Stimulated activated CD4-positive, alpha-beta T cell treated with anti-CD3 and anti-CD28 coated beads, Interleukin-1b, Interleukin-23, amount 100 ng/mL, for 4 hours (primary cell): ENCODE data around the gene ENOX1.
"Not testable (repeated sequence)": the region's sequence is repeated elsewhere in the genome, so short reads cannot be mapped to it uniquely, and the experiment has no call there.

Source experiments
- DNase-seq, 2 donors: peaks; one replicate each; pipeline ENCODE4 v3.0.0-alpha.2; 2020; ENCODE audit warnings: low read depth in 2 of 2

Gene ENOX1

DNA sequence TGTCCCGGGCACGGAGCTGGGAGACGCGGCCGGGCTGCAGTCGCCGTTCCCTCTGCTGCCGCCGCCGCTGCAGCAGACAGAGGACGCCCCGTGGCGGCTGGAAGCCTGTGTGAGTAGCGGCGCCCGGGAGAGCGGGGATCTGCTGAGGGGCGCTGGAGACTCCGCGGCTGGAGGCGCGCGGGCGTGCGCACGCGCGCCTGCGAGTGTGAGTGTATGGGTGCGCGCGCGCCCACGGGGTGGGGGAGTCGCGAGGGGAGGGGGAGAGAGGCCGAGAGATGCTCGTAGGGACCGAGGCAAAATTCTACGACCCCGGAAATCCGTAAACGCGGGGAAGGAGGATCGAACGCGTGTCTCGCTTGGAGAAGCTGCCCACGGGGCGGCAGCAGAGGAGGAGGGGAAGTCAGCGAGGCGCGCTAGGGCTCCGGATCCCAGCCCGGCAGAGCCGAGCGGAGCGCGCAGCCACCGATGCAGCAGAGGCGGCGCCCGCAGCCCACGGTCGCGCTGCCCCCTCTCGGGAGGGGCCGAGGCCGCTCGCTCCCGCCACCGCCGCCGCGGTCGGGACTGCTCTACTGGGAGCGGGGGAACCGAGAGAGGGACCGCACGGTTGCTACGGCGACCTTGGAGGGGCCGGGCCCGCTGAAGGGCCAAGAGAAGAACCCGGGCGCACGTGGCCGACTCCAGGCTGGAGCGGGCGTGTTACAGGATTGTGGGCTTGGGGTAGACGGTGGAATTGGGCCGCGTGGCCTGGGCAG lies at the start of gene ENOX1:
ENOX1 (minus strand) TSS at position 207 of the 752 bp plus-strand sequence.
- DNase-seq, result peak in 1 of 2 donors; percentile 26

GRCh38 chr13:43835701-43836100 lies 48.9 kb upstream of the ENOX1 start:
- no peak for DNase-seq

GRCh38 chr13:43831088-43831487 lies 44.3 kb upstream of the ENOX1 start:
- DNase-seq, result no peak

GRCh38 chr13:43830497-43830881 lies 43.7 kb upstream of the ENOX1 start:
- DNase-seq, result no peak

GRCh38 chr13:43824656-43825055 lies 37.9 kb upstream of the ENOX1 start:
- not testable (repeated sequence) for DNase-seq

- DNase-seq, result no peak
Observed at GRCh38 chr13:43822969-43823368, 36.2 kb upstream of the ENOX1 start.

DNA sequence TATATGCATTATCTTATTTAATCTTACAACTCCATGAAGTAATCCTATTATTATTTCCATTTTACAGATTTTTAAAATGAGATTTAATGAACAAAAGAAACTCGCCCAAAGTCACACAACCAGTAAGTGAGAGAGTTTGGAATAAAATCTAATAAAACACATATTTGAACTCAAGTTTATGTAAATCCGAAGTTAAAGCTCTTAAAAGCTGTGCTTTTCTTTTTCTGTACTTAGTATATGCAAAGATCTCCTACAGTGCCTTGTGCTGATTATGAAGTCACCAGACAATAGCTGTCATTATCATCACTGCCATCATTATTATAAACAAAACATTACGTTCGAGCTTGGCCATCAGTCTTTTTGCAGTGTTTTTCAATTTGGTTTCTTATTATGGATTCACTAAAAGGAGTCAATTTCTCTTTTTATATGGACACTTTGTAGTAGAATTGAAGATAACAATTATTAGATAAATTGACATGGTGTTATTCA lies 29.7 kb upstream of the ENOX1 start:
- no peak for DNase-seq

- no peak for DNase-seq
Observed at GRCh38 chr13:43815204-43815603, 28.4 kb upstream of the ENOX1 start.

DNA sequence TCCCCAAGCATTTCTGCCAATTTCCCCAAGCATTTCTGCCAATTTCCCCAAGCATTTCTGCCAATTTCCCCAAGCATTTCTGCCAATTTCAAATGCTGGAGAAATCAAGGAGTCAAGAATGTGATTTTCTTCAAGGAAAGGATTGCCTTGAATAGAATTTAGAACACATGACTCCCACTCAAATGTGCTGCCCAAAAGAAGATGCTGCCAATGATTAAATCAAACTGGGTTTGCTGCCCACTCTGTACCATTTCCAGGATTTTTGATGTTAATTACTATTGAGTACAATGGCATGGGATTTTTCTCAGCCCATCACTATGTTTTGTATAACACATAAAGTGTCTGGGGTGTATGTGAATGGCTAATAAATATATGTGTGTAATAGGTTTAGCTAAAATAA lies 21.9 kb upstream of the ENOX1 start:
- DNase-seq, result no peak

DNA sequence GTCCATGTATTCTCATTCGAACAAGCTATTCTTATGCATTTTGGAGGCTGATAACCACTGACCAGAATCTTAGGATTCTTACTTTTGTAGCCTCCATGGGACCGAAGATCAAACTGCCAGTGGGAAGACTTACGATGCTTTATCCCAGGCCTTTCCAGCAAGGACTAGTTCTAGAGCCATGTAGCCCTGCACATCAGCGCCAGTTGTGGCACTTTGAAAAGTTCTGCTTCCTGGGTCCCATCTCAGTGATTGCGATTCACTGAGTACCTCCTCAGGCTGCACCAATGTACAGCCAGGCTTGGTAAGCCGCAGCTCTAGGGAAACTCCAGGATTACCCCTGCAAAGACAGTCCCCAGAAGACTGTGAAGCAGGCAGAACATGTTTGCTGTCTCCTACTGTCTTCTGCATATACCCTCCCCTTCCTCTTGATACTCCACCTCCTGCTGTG lies 18.9 kb upstream of the ENOX1 start:
- DNase-seq, result no peak

- DNase-seq, result no peak
Observed at GRCh38 chr13:43805071-43805468, 18.3 kb upstream of the ENOX1 start.

DNA sequence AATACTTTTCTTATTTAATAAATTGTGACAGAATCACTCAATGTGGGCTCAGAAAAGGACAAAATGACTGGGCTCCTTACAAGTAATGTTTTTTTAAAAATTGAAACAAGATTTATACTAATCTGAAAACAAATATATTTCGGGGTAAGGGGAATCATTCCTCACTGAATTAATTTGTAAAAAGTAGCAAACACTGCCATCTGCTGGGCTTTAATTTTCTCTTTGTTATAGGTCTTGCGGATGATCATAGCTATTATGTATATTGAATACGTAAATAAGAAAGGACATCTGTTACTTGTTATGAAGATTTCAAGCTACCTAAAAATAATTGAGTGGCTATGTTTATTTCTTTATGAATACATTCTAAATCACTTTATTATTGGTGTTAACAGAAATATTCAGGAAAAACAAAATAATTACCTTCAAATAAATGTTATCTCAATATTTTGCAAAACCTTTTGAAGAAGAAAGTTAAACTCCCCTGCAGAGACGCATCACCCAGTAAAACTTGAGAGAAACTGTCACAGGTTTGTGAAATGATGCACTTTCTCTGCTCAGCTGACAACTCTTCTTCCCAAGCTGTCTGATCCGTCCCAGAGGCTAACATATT lies 17.8 kb upstream of the ENOX1 start:
- DNase-seq, result no peak

GRCh38 chr13:43802511-43802910 lies 15.7 kb upstream of the ENOX1 start:
- no peak for DNase-seq

- DNase-seq, result no peak
Observed at GRCh38 chr13:43800828-43801227, 14.1 kb upstream of the ENOX1 start.

GRCh38 chr13:43799191-43799590 lies 12.4 kb upstream of the ENOX1 start:
- DNase-seq, result no peak

DNA sequence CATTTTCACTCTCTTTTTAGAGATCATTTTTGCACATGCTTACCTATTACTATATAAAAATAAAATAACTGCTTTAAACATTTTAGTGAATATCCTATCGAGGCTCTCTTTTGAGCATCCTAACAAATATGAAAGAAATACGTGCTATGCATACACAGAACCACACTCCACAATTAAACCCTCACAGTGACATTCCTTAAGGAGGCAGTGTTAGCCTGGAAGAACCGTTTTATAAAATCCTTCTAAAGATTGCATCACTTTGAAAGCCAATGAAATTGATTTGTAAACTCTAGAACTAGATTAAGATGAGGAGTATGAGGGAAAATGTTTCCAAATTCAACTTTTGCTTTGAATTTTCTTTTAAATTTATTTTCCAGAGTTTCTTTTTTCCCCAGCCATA lies 11.1 kb upstream of the ENOX1 start:
- DNase-seq, result no peak

DNA sequence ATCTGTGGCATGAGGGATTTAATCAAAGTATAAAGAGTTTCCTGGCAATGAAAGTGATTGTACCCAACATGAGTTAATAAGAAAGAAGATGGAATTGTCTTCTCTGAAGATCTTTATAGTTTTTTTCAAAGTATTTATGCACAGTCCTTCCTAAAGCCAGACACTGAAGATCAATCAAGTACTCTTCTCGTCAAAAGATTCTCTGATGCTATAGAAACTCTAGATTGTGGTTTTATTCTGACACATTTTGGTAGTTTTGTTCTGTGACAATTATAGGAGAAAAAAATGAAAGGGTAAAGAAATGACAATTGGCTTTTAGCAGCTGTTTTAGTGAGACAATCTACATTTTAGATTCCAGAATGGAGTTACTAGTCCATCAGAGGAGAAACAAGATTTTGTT lies 10.4 kb upstream of the ENOX1 start:
- no peak for DNase-seq

GRCh38 chr13:43794416-43794815 lies 7.6 kb upstream of the ENOX1 start:
- DNase-seq, result no peak

DNA sequence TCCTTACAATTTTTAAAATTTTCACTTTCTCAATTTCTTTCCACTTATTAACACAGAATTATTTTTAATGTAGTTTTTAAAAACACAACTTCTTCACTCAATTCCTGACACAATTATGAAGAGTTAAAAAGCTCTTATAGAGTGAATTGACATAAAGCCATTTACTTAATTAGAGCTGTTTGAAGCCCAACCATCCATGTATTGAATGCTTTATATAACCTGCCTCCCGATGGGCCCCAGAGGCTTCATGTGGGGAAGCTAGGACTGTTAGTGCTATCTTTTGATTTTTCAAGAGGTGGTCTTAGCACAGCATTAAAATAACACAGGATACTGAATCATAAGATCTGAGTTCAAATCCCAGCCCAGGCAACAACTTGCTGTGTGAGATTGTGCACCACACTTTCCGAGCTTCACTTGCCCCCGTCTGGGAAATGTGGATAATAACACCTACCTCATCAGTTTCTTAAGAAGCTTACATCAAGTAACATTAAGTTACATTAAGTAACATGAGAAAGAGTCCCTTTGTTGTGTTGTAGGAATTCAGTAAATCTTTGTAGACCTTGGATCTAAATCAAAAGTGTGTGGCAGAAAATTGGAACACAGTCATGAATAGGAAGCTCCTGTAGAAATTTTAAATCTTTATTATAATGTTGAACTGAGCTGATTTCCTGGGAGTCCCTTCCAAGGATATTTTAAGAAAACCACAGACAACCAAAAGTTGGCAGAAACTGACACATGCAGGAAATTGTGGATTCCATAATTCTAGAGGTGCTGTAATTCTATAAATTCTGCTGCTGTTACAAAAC lies 5.5 kb upstream of the ENOX1 start:
- DNase-seq, result no peak

DNA sequence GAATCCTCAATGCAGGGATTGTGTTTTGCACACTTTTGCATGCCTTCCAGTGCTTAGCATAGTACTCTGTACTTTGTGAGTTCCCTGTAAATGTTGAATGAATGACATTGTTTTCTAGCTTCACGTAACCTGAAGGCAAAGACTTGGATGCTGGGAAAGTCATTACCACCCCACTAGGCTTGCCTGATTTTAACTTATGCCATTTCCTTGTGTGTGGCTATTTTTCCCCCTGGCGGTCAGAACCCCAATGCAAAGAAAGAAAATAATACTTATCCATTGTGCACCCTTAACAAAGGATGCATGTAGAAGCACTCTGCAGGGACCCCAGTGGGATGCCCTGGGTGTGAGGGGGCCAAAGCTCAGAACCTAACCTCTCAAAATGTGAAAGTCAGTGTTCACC lies 1.2 kb upstream of the ENOX1 start:
- no peak for DNase-seq

DNA sequence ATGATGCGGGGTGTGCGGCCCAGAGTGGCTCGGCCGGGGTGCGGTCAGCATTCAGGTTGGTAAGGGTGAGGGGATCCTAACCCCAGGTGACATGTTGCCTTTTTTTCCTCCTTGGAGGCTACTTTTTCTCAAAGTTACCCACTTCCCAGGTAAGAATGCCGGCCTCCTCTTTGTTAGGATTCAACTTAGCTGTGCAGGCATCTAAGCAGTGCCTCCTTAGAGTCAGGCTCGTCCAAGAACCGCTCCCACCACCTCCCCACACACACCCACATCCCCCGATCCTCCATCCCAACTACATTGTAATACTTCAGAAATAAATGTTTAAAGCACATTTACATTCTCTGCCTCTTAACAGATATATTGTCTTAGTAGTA lies 733 bp upstream of the ENOX1 start:
- no peak for DNase-seq

- DNase-seq, result no peak
Observed at GRCh38 chr13:43786472-43786765, 353 bp downstream of the ENOX1 start.
